Measurements from ENCODE around the gene MXRA8.
"Not testable (repeated sequence)": the region's sequence is repeated elsewhere in the genome, so short reads cannot be mapped to it uniquely, and the experiment has no call there.

Gene MXRA8

DNA sequence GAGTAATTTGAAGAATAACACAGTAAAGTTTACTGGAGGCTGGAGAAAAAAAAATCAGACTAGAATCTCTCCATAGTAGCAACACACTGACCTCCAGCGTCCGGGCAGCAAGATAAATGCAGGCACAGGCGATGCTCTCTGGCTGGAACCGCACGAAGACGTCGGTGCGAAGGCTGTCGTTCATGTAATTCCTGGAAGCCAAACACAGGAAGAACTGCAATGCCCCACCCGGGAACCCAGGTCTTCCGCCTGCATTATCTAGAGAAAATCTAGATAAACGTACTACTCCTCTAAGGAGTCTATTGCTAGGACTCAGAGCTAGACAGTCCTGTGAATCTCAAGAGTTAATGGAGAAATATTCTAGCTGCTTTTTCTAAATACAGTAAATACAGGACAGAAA, 32.3 kb upstream of the MXRA8 start:
- no peak for DNase-seq

GRCh38 chr1:1388078-1388472, 29.7 kb upstream of the MXRA8 start:
- no peak for DNase-seq

DNA sequence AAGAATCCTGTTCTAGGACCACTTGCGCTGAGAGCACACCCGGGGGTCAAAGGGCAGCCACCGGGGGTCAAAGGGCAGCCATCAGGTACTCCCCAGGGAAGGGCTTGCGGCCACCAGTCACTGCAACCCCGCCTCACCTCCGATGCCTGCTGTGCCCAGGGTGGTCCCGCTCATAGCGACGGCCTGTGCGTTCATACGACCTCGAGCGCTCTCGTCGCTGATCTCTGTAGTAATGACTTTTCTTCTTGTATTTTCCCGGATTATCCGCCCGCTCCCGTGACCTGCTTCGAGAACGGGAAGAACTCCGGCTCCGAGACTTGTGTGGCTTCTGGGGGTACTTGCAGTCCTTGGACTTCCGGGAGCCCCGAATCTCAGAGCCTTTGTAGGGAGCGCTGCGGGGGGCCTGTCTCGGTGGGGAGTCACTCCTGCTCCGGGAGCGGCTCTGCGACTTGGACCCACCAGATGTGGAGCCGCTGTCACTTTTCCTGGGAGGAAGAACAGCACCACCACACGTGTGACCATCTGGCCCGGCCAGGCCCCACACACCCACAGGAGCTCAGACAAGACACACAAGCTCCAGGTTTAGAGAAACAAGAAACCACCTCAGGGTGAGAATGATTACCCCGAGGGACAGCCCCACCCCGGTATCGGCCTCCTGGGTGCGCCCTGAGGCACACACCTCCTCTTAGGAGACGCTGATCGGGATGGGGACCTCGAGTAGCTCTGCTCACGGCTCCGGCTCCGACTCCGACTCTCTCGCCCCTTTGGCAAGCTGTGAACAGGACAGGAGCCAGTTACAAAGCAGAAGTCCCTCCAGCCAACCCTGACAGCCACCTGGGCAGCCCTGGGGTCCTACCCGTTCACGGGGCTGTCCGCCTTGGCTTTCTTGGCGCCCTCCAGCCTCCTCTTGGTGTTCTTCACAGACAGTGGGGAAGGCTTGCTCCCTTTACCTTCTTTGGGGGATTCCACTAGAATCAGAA, 29.0 kb upstream of the MXRA8 start:
- DNase-seq: no peak

GRCh38 chr1:1385931-1386330, 27.6 kb upstream of the MXRA8 start:
- DNase-seq: no peak

DNA sequence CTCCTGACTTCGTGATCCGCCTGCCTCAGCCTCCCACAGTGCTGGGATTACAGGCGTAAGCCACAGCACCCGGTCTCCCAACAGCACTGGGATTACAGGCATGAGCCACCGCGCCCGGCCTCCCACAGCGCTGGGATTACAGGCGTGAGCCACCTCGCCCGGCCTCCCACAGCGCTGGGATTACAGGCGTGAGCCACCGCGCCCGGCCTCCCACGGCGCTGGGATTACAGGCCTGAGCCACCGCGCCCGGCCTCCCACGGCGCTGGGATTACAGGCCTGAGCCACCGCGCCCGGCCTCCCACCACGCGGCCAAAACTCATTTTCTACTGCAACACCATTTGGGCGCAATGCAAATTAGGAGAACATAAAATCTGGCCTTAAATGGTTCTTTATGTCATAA, 27.0 kb upstream of the MXRA8 start:
- not testable (repeated sequence) for DNase-seq

DNA sequence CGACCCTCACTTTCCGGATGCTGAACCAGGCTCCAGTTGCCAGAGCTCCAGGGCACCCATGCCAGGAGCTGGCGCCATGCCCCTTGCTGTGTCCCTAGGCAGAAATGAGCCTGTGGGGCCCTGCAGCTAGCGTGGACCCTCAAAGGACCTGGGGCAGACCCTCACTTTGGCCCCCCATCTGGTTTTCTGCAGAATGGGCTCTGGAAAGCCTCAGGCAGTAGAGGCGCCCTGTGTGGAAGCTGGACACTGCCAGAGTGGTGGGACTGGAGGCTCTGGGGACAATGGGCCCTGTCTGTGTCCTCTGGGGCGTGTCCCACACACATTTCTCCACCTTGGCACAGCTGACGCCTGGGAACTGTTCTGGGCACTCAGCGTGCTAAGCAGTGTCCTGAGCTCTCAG, 22.9 kb upstream of the MXRA8 start:
- DNase-seq: no peak

DNA sequence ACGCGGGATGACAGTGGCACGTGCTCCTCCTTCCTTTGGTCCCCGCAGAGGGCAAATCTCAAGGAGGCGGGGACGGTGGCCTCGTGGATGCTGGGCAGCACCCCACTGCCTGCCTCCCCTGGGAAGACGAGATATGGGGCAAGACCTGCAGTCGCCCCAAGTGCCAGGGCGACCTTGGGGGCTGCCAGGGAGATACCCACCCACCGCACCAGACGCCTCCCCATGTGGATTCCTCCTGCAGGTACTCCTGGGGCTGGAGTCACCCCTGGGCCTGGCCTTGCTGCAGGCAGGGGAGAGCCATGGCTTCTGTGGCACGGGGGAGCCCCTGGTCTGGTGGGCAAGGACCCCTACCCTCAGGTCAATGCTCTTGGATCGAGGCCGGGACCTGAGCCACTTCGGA, 22.5 kb upstream of the MXRA8 start:
- no peak for DNase-seq

GRCh38 chr1:1377540-1378205, 19.3 kb upstream of the MXRA8 start:
- no peak for DNase-seq

DNA sequence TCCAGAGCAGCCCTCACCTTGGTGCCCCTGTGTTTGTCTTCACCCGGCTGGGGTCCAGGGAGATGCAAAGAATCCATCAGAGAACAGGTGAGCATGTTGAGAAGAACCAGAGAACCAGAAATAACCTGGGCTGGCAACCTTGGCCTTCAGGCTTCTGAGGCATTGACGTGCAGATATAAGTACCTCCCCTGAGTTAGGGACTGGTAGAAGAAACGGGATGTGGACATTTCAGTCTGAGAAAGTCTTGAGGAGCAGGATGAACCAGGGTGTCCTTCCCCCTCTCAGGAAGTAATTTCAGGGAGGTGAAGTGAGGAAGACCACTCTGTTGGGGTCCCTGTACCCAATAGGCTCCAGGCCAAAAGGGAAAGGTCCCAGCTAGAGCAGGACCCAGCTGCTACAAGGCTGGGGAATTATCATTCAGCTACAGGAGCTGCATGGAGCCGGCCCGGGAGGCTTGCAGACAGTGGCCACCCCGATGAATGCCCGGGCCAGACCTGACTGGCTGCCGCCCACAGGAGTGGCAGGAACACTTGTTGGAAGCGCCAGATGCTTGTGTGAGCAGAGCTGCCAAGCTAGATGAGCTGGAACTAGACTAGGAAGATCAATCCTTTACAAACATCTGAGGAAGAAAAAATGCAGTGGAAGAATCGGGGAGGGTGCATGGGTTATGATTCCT, 18.3 kb upstream of the MXRA8 start:
- no peak for DNase-seq

- DNase-seq: peak; percentile 99
Observed at GRCh38 chr1:1374929-1375662, 16.7 kb upstream of the MXRA8 start, which contains the start of gene AURKAIP1. Gene AURKAIP1, minus strand, starts transcription at chr1:1375207. Its CDS starts 451 bp downstream, at chr1:1374756.

- no peak for DNase-seq
Observed at GRCh38 chr1:1374589-1374928, 16.2 kb upstream of the MXRA8 start.

DNA sequence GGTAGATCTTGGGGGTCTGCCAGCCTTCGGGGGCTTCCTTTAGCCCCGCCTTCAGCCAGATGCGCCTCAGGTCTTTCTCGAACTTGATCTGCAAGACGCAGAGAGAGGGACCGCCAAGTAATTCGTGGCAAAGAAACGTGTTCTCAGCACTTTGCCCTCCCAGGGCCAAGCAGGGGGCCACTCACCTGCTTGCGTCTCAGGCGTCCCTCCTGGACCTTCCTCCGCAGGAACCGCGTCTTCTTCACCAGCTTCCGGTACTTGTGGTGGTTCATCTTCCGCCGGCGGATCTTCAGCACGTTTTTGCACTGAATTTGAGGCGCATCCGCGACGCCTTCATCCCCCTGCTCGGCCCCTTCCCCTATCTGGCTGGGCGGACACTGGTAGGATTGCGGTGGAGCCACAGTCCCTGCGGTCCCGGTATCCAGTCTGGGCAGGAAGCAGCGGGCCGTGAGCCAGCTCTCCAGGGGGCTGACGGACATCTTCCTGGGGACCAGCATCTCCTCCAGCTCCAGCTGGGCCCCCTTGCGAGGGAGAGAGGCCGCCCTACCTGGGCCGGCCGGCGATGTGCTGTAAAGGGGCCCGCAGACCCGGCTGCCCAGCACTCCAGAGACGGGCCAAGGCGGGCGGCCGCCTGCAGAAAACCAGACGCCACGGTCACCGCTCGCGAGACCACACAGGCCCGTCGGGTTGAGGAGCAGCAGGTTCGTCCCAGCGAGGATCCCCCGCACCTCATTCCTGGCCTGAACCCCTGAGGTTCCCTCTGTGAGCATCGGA, 15.6 kb upstream of the MXRA8 start:
- DNase-seq: no peak

DNA sequence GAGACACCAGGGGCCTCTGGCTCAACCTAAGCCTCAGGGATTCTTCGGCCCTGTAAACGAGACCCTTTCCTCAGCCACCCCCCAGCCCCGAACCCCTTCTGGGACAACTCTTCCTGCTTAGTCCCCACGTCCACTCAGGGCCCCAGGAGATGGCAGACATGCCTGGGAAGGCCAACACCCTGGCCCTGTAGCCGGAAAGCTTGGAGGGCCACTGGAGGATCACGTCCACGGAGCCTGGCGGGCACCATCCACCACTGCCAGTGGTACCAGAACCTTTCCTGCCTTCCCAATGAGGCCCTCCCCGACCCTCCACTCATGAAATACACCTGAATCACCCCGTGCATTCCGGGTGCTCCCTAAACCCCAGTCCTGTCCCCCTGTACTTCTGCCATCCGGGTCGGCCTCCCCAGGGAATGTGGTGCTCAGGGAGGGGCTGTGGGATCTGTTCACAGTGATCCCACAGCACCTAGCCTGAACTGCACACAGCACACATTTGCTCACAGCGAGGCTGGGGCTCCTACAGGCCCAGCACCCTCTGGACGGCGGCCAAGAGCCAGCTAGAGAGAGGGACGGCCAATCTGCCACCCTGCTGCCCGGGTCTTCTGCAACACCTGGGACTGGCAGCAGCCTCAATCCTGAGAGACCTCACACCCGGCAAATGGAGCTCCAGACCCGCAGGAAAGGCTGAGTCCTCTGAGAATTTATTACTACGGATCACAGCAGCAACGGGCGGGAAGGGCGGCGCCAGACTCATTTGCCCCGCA, 14.9 kb upstream of the MXRA8 start:
- DNase-seq: no peak

- peak; percentile 86 for DNase-seq
Observed at GRCh38 chr1:1371746-1372711, 13.7 kb upstream of the MXRA8 start.

- DNase-seq: peak; percentile 48
Observed at GRCh38 chr1:1371364-1371745, 13.0 kb upstream of the MXRA8 start.

DNA sequence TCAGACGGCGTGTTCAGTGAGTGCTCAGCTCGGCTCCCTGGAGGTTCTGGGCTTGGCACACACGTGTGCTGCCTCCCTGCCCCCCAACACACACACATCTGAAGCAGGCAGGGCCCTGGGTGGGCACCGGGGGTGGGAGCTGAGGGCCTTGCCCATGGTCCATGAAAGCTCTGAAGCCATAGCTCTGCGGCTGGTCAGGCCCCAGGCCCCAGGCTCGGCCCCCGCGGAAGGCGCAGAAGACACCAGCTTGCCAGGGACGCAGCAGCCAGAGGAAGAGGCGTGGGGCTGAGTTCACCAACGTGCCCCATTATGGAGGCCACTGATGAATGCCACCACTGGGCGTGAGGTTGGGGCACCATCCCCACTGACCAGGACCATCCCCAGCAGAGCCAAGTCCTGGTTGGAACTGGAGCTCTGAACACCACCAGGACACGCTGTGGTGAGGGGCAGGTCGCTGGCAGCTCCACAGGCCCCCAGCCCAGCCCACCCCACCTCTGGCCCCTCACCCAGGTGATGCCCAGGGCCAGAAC, 12.5 kb upstream of the MXRA8 start:
- DNase-seq: no peak

- DNase-seq: not testable (repeated sequence)
Observed at GRCh38 chr1:1370094-1370493, 11.7 kb upstream of the MXRA8 start.

DNA sequence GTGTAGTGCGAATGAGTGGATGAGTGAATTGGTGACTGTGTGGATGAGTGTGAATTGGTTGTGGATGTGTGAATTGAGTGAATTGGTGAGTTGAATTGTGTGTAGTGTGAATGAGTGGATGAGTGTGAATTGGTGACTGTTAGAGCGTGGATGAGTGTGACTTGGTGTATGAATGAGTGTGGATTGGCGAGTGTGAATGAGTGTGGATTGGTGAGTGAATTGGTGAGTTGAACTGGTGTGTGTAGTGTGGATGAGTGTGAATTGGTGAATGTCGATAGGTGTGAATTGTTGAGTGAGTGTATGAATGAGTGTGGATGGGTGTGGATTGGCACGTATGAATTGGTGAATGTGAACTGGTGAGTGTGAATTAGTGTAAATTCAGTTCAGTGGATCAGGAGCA, 9.0 kb upstream of the MXRA8 start:
- no peak for DNase-seq

DNA sequence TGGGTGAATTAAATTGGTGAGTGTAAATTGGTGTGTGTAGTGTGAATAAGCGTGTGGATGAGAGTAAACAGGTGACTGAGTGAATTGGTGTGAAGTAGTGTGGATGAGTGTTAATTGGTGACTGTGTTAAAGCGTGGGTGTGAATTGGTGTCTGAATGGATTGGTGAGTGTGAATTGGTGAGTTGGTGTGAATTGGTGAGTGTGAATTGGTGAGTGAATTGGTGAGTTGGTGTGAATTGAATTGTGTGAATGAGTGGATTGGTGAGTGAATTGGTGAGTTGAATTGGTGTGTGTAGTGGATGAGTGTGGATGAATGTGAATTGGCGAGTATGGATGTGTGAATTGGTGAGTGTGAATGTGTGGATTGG, 8.3 kb upstream of the MXRA8 start:
- DNase-seq: no peak
